CD14-positive monocyte (primary cell): ENCODE measurements around the gene WWOX. TPM values are rescaled to one million over a fixed set of nuclear protein-coding genes. Genes with fewer than 3 reads are reported as not detected.

ENCODE experiments used
- DNase-seq, 3 donors: peaks; one replicate each; pipeline ENCODE4 v3.0.0-alpha.2; 2011 to 2022
- H2AFZ ChIP-seq: 2 replicates; pipeline ENCODE4 v1.6.0; 2012; ENCODE audit warnings: mild to moderate bottlenecking, low read depth, low read length, inconsistent platforms; ENCODE audit not compliant: insufficient read depth, poor library complexity, severe bottlenecking
- H3K27ac ChIP-seq, 2 donors: 1 replicate in 1 of 2; 2 replicates in 1 of 2; pipeline ENCODE4 v1.5.1; 2012 to 2013; ENCODE audit warnings: low read length in 2 of 2, control low read depth in 1 of 2, inconsistent platforms in 1 of 2, low read depth in 1 of 2, mild to moderate bottlenecking in 1 of 2
- H3K27me3 ChIP-seq, 2 donors: one replicate each; pipeline versions ENCODE4 v1.6.0 to v1.6.1; 2011 to 2013; ENCODE audit warnings: low read length in 2 of 2; ENCODE audit not compliant: control insufficient read depth in 2 of 2, insufficient read depth in 2 of 2
- H3K36me3 ChIP-seq, 2 donors: replicated peaks in 1 of 2; 1 replicate in 1 of 2; 2 replicates in 1 of 2; pipeline versions ENCODE4 v1.5.1 to v1.6.1; 2012 to 2013; ENCODE audit warnings: low read length in 2 of 2, control low read depth in 1 of 2, inconsistent platforms in 1 of 2, mild to moderate bottlenecking in 1 of 2; ENCODE audit not compliant: insufficient read depth in 2 of 2, control insufficient read depth in 1 of 2
- H3K4me1 ChIP-seq, 2 donors: 1 replicate in 1 of 2; 2 replicates in 1 of 2; pipeline versions ENCODE4 v1.5.1 to v1.6.1; 2012 to 2013; ENCODE audit warnings: low read length in 2 of 2, control low read depth in 1 of 2, inconsistent platforms in 1 of 2, mild to moderate bottlenecking in 1 of 2, moderate library complexity in 1 of 2; ENCODE audit not compliant: insufficient read depth in 2 of 2, control insufficient read depth in 1 of 2
- H3K4me2 ChIP-seq: replicated peaks from 2 replicates; pipeline ENCODE3; 2012; ENCODE audit warnings: low read length, moderate library complexity, mild to moderate bottlenecking; ENCODE audit not compliant: poor library complexity, severe bottlenecking; ENCODE audit errors: extremely low read depth
- H3K4me3 ChIP-seq, 3 experiments: fragments of 200-600 bp in 1 of 3; sonication (generic) in 1 of 3; replicated peaks in 1 of 3; 1 replicate in 2 of 3; 2 replicates in 1 of 3; pipeline ENCODE4 v1.5.1; 2011 to 2013; ENCODE audit warnings: low read length in 3 of 3, mild to moderate bottlenecking in 3 of 3, control low read depth in 2 of 3, low read depth in 2 of 3, inconsistent platforms in 1 of 3, moderate library complexity in 1 of 3
- H3K79me2 ChIP-seq: 2 replicates; pipeline ENCODE4 v1.6.0; 2012; ENCODE audit warnings: mild to moderate bottlenecking, control low read depth, inconsistent platforms, low read length, moderate library complexity; ENCODE audit not compliant: insufficient read depth
- H3K9ac ChIP-seq: 2 replicates; pipeline ENCODE4 v1.6.0; 2017; ENCODE audit warnings: low read length, mild to moderate bottlenecking; ENCODE audit not compliant: insufficient read depth, poor library complexity, severe bottlenecking
- H3K9me3 ChIP-seq, 2 donors: replicated peaks in 1 of 2; 1 replicate in 1 of 2; 2 replicates in 1 of 2; pipeline versions ENCODE4 v1.5.1 to v1.6.1; 2012 to 2013; ENCODE audit warnings: low read length in 2 of 2, control low read depth in 1 of 2; ENCODE audit not compliant: control insufficient read depth in 1 of 2, insufficient read depth in 1 of 2
- H4K20me1 ChIP-seq: 2 replicates; pipeline ENCODE4 v1.6.0; 2012; ENCODE audit warnings: mild to moderate bottlenecking, low read length, control low read depth, moderate library complexity; ENCODE audit not compliant: insufficient read depth
- H3K27ac Mint-ChIP-seq, 7 donors: one replicate each; pipeline ENCODE4 v1.8.0; 2020; ENCODE audit warnings: mild to moderate bottlenecking in 7 of 7, mixed read lengths in 7 of 7, moderate library complexity in 6 of 7, inconsistent platforms in 2 of 7
- H3K27me3 Mint-ChIP-seq, 3 donors: one replicate each; pipeline ENCODE4 v1.8.0; 2021 to 2022; ENCODE audit warnings: low read depth in 3 of 3, mild to moderate bottlenecking in 3 of 3, mixed read lengths in 3 of 3, moderate library complexity in 3 of 3, inconsistent platforms in 1 of 3
- H3K36me3 Mint-ChIP-seq, 2 donors: one replicate each; pipeline ENCODE4 v1.8.0; 2020; ENCODE audit warnings: mixed read lengths in 2 of 2, inconsistent platforms in 1 of 2, mild to moderate bottlenecking in 1 of 2
- H3K4me1 Mint-ChIP-seq: one replicate; pipeline ENCODE4 v1.8.0; 2020; ENCODE audit warnings: mild to moderate bottlenecking, mixed read lengths
- H3K4me3 Mint-ChIP-seq, 2 donors: one replicate each; pipeline ENCODE4 v1.8.0; 2020; ENCODE audit warnings: mild to moderate bottlenecking in 2 of 2, mixed read lengths in 2 of 2, moderate library complexity in 1 of 2
- H3K9me3 Mint-ChIP-seq, 7 donors: one replicate each; pipeline ENCODE4 v1.8.0; 2020 to 2022; ENCODE audit warnings: mixed read lengths in 7 of 7, mild to moderate bottlenecking in 6 of 7, moderate library complexity in 6 of 7, inconsistent platforms in 2 of 7
- CTCF ChIP-seq: fragments of 200-600 bp; IDR thresholded peaks from one replicate; pipeline ENCODE4 v1.8.0; 2022; ENCODE audit warnings: antibody characterized with exemption, mild to moderate bottlenecking
- WGBS: methylation state at CpG from one replicate; pipeline ENCODE4 v1.1.5; 2013; ENCODE audit warnings: missing lambda C conversion rate; ENCODE audit not compliant: insufficient coverage; 5-methylcytosine and 5-hydroxymethylcytosine counted together
- intact Hi-C, 2 donors: fragments of 100-400 bp; cut with micrococcal nuclease; formaldehyde crosslinking; loops; one replicate each; pipeline versions ENCODE4 v1.15.0 to v1.15.1; 2023
- polyA plus RNA-seq, 3 donors: library from polyadenylated mRNA; depleted of rRNA in 1 of 3; unstranded in 2 of 3; stranded (reverse) in 1 of 3; fragments of 300-500 nt in 2 of 3; fragments of >200 nt in 1 of 3; fragmentation: Illumina TruSeq in 2 of 3; gene quantifications; 1 replicate in 2 of 3; 2 replicates in 1 of 3; pipeline ENCODE4 v1.2.3, GENCODE V29; 2012 to 2021

Gene WWOX
- polyA plus RNA-seq, 3 donors = 4.0 to 7.0 (median 6.3) TPM

GRCh38 chr16:78353640-78354275 is 254.3 kb downstream of the WWOX start:
- Histone ChIP-seq H3K27me3 (no peaks in the 10 kb centered on the region), H3K4me3 (no peak overlapping the region), H3K36me3 (no peaks in the 10 kb centered on the region), H2AFZ (no peak overlapping the region), H3K9ac (no peak overlapping the region), H3K9me3 (peaks cover 0 to 10% of the 10 kb centered on the region in 2 donors), H3K4me1 (no peaks in the 10 kb centered on the region), H3K4me2 (no peak overlapping the region), H4K20me1 (no peaks in the 10 kb centered on the region), H3K79me2 (no peaks in the 10 kb centered on the region), H3K27ac (no peak overlapping the region)
- H3K27ac Mint-ChIP-seq = no peak overlapping the region
- 92% methylated on average over 7 of the region's 9 CpGs for WGBS
- H3K27me3 Mint-ChIP-seq = no peaks in the 10 kb centered on the region
- no peaks in the 10 kb centered on the region for H3K4me1 Mint-ChIP-seq
- peaks cover 2 to 7% (median 5%) of the 10 kb centered on the region in 7 donors for H3K9me3 Mint-ChIP-seq
- no peak overlapping the region for H3K4me3 Mint-ChIP-seq
- no peak for DNase-seq
- no peak for TF ChIP-seq CTCF
- intact Hi-C loops = no loop called here
- H3K36me3 Mint-ChIP-seq = no peaks in the 10 kb centered on the region

GRCh38 chr16:78362524-78363135 is 263.2 kb downstream of the WWOX start:
- Histone ChIP-seq H4K20me1 (no peaks in the 10 kb centered on the region), H3K36me3 (no peaks in the 10 kb centered on the region), H3K79me2 (no peaks in the 10 kb centered on the region), H3K4me3 (no peak overlapping the region), H3K9me3 (no peaks in the 10 kb centered on the region), H3K27ac (no peak overlapping the region), H3K4me2 (no peak overlapping the region), H3K9ac (no peak overlapping the region), H3K27me3 (no peaks in the 10 kb centered on the region), H3K4me1 (no peaks in the 10 kb centered on the region), H2AFZ (no peak overlapping the region)
- H3K27ac Mint-ChIP-seq = no peak overlapping the region
- no peak for DNase-seq
- no peak overlapping the region for H3K4me3 Mint-ChIP-seq
- H3K4me1 Mint-ChIP-seq = peaks cover 2% of the 10 kb centered on the region
- H3K9me3 Mint-ChIP-seq = peaks cover 0 to 2% (median 0%) of the 10 kb centered on the region in 7 donors
- intact Hi-C loops = no loop called here
- no peaks in the 10 kb centered on the region for H3K36me3 Mint-ChIP-seq
- no CpG with 5 or more reads among the region's 6 CpGs for WGBS
- TF ChIP-seq CTCF = no peak
- no peaks in the 10 kb centered on the region for H3K27me3 Mint-ChIP-seq
